Activated CD4-positive, alpha-beta T cell treated with anti-CD3 and anti-CD28 coated beads, Interleukin-10, Interleukin-2, amounts not matched to agents 100 ng/mL and 50 ng/mL, durations not matched to agents 16 hours and 8 hours (primary cell): Measurements from ENCODE around the gene NRIP1.
"Not testable (repeated sequence)": the region's sequence is repeated elsewhere in the genome, so short reads cannot be mapped to it uniquely, and the experiment has no call there.

ENCODE experiments used
- DNase-seq: peaks from one replicate; pipeline ENCODE4 v3.0.0-alpha.2; 2020

NRIP1 gene

GRCh38 chr21:14968821-14969220 lies 96.0 kb downstream of the NRIP1 start:
- DNase-seq: no peak

GRCh38 chr21:14968029-14968428 lies 96.8 kb downstream of the NRIP1 start:
- DNase-seq: no peak

GRCh38 chr21:14964621-14965020 lies 100.2 kb downstream of the NRIP1 start:
- no peak for DNase-seq

- no peak for DNase-seq
Observed at GRCh38 chr21:14962217-14962616, 102.6 kb downstream of the NRIP1 start.

GRCh38 chr21:14961502-14961901 lies 103.3 kb downstream of the NRIP1 start:
- no peak for DNase-seq

- DNase-seq: no peak
Observed at GRCh38 chr21:14959343-14959742, 105.5 kb downstream of the NRIP1 start.

- DNase-seq: no peak
Observed at GRCh38 chr21:14957836-14958235, 107.0 kb downstream of the NRIP1 start.

- no peak for DNase-seq
Observed at GRCh38 chr21:14956807-14957206, 108.0 kb downstream of the NRIP1 start.

- DNase-seq: no peak
Observed at GRCh38 chr21:14955936-14956520, 108.8 kb downstream of the NRIP1 start.

GRCh38 chr21:14952916-14953315 lies 111.9 kb downstream of the NRIP1 start:
- no peak for DNase-seq

- no peak for DNase-seq
Observed at GRCh38 chr21:14949603-14950002, 115.2 kb downstream of the NRIP1 start.

- no peak for DNase-seq
Observed at GRCh38 chr21:14947613-14948160, 117.1 kb downstream of the NRIP1 start.

GRCh38 chr21:14945176-14945575 lies 119.6 kb downstream of the NRIP1 start:
- no peak for DNase-seq

- no peak for DNase-seq
Observed at GRCh38 chr21:14943616-14944015, 121.2 kb downstream of the NRIP1 start.

GRCh38 chr21:14942801-14943490 lies 121.9 kb downstream of the NRIP1 start:
- DNase-seq: no peak

- DNase-seq: not testable (repeated sequence)
Observed at GRCh38 chr21:14927324-14927723, 137.5 kb downstream of the NRIP1 start.

- no peak for DNase-seq
Observed at GRCh38 chr21:14926186-14926585, 138.6 kb downstream of the NRIP1 start.

GRCh38 chr21:14923468-14923867 lies 141.3 kb downstream of the NRIP1 start:
- no peak for DNase-seq

GRCh38 chr21:14922980-14923379 lies 141.8 kb downstream of the NRIP1 start:
- no peak for DNase-seq

GRCh38 chr21:14918527-14918926 lies 146.3 kb downstream of the NRIP1 start:
- no peak for DNase-seq

- DNase-seq: no peak
Observed at GRCh38 chr21:14917762-14918161, 147.0 kb downstream of the NRIP1 start.

GRCh38 chr21:14916676-14917141 lies 148.1 kb downstream of the NRIP1 start:
- DNase-seq: no peak

GRCh38 chr21:14913638-14914037 lies 151.2 kb downstream of the NRIP1 start:
- DNase-seq: no peak

- no peak for DNase-seq
Observed at GRCh38 chr21:14911351-14911750, 153.4 kb downstream of the NRIP1 start.
